8988T (cell line): ENCODE data around the gene C10orf90.

Experiments
- DNase-seq: peaks from one replicate; pipeline ENCODE4 v3.0.0; 2011

C10orf90 gene

DNA sequence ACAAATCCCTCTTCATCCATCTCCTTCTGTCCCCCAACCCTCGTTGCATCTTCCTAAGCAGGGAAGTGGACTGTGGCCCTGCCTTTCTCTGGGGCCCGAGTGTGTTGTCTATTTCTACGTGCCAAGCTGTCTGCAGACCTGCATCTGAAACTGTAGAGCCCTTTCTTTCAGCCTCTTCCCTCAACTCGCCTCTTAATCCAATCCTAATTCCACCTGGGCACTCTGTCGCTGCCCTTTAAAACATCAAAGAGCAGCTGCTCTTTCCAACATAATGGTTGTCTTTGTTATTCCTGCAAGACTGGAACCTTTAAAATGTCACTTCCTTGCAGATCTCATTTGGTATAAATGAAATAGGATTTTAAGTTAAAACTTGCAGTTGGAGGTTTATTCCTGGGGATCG is 260.7 kb downstream of the C10orf90 start:
- no peak for DNase-seq

DNA sequence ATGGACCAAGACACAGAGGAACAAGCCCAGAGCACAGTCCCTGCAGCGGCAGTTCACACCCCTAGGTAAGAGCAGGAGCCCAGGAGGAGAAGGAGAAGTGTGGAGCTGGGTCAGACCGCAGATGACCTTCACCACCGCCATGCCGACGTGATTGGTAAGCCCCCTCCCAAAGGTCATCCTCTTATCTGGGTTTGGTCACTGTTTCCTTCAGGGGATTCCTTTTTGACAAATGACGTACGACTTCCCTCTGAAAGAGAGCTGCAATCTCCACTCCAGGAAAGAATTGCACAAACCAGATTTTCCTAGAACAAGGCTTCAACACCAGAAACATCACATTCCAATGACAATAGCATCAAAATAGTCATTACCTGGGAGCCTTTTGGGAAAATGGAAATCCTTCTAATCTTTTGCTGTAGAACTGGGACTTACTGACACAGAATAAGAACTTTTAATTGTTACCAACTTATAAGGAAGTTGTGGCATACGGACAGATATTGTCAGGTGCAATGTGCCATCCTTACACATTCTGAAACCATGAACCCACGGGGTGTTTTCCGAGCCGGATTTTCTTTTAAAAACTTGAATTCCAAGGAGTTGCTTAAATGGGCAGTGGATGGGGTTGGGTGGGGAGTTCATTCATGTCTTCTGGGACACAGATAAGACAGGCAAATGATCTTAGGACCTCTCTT is 261.4 kb downstream of the C10orf90 start:
- DNase-seq = no peak

GRCh38 chr10:126407831-126408230 is 262.7 kb downstream of the C10orf90 start:
- no peak for DNase-seq

- no peak for DNase-seq
Observed at GRCh38 chr10:126405239-126405775, 265.2 kb downstream of the C10orf90 start.

- DNase-seq = no peak
Observed at GRCh38 chr10:126402721-126403695, 267.5 kb downstream of the C10orf90 start.

- DNase-seq = no peak
Observed at GRCh38 chr10:126400641-126401040, 269.9 kb downstream of the C10orf90 start.

DNA sequence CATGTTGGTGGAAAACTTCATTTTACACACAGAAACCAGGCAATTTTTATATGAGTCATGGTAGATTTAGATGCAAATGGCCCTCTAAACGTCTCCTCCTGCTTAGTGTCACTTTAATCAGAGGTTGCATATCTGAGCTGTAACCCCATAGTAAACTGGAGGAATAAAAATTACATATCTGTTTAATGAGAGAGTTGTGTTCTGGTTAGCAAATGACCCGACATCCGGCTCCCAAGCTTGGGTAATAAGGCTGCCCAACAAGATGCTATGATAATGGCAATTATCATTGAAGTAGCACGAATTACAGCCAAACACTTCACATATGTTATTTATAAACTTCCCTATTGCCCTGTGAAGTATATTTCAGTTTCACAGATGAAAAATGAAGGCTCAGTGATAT is 271.6 kb downstream of the C10orf90 start:
- no peak for DNase-seq

- DNase-seq = no peak
Observed at GRCh38 chr10:126398383-126398743, 272.1 kb downstream of the C10orf90 start.

DNA sequence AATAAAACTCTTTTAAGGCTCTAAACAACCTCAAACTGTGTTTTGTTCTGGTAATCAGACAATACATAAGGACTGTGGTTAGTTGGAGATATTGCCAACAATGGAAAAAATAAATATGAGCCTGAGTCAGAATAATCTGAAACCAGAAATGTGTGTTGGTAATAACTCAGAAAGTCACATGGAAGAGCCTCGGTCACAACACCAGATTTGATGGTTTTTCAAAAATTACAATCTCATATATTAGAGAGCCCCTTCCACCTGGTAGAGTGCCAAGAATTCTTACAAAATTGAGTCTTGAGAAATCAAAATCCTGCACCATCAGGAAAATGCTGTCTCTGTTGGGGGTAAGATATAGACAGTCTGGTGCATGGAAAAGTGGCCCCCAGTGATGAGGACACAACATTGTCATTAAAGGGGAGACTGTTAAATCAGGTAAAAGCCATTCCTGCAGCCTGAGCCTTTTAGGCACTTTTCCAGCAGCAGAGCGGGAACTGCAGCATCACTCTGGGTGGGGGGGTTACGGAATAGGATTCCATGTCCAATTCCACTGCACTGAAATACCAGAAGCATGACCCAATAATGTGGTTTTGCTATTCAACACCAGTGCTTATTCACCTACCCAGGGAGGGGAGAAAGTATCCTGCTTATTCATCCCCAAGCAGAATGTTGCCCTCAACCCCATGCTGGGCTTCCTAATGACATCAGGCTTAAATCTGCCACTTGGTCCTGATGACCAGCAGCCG is 272.7 kb downstream of the C10orf90 start:
- peak; percentile 51 for DNase-seq

DNA sequence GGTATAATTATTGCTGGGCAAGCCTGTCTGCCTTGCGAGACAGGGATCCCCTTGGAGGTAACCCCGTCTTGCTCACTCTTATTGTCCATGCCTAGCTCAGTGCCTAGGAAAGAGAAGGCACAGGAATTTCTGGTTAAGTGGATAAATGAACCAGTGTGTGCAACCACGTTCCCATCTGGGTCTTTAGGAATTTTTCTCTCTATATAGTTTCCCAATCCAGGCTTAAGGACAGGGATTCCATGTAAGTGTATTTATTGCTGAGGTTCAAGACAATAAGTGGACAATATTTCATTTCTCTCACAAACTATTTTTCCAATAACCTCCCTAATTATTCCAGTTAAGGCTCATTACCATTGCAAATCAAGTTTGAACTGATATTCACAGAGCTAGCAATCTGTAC is 273.3 kb downstream of the C10orf90 start:
- DNase-seq = no peak

DNA sequence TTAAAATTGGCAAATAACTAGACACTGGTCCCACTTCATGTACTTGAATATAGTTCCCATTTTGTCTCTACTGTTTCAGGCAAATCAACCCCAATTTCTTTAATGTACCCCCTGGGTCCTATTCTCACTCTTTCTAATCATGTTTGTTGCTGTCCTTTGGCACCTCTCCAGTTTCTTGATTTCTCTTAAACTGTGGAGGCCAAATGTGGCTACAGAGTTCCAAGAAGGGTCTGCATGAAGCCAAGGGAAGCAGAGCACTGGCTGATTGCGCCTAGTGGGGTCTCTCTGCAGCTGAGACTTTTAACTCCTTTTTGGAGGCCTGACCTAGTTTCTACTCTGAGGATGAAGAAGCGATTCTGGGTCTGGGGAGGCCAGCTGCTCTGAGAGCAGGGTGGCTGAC is 275.5 kb downstream of the C10orf90 start:
- DNase-seq = no peak

DNA sequence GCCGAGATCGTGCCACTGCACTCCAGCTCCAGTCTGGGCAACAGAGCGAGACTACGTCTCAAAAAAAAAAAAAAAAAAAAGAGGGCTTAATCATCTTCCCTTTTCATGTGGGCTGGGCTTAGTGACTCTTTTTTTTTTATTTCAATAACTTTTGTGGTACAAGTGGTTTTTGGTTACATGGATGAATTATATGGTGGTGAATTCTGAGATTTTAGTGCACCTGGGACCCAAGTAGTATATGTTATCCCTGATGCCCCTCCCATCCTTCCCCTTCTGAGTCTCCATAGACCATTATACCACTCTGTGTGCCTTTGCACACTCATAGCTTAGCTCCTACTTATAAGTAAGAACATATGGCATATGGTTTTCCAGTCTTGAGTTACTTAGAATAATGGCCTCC is 277.4 kb downstream of the C10orf90 start:
- DNase-seq = no peak

- DNase-seq = no peak
Observed at GRCh38 chr10:126392469-126392868, 278.0 kb downstream of the C10orf90 start.

- no peak for DNase-seq
Observed at GRCh38 chr10:126392068-126392467, 278.4 kb downstream of the C10orf90 start.

GRCh38 chr10:126391192-126391885 is 279.2 kb downstream of the C10orf90 start:
- no peak for DNase-seq

DNA sequence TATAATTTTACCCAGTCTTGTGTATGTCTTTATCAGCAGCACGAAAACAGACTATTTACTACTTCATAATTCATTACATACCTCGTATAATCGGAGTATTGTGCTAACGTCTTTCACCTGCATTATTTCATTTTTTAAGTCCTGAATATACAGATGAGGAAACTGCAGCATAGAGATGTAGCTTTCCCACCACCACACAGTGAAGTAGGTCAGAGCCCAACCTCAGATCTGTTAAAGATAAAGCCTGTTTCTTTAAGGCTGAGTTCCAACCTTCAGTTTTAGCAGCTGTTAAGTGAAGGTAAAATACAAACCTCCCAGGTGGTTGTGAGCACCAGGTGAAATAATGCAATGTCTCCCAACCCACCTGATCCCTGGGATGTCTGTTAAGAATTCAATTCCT is 280.2 kb downstream of the C10orf90 start:
- DNase-seq = no peak

- no peak for DNase-seq
Observed at GRCh38 chr10:126387931-126388911, 282.3 kb downstream of the C10orf90 start, which contains the start of gene ADAM12. Gene ADAM12, minus strand, starts transcription at chr10:126388477. Its CDS starts 332 bp downstream, at chr10:126388145.

GRCh38 chr10:126387041-126387921 is 283.2 kb downstream of the C10orf90 start:
- DNase-seq = no peak

DNA sequence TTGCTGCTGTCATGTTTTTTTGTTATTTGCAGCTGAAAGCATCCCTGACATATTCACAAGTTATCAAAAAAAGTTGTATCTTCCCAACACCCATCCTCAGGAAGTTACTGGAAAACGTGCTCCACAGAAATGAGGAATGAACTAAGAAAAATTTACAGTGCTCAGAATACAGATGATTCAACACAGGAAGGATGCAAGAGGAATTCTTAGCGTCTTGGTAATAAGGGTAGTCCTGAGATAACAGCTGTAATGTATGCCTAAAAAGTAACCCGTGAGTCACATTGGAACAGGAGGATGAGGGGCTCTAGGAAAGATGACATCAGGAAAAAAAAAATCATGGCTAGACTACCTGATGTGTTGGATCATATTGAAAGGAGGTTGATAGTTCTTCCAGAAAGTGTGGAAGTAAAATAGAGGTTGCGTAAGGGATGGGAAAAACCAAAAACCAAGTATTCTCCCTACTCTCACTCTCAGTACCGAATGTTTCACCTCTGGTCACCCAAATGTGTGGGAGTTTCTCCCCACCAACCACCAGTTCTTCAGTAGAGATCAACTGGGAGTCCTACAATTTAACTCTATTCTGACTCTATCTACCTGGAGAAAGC is 286.1 kb downstream of the C10orf90 start:
- DNase-seq = peak; percentile 51
